A549 (cell line): Measurements from ENCODE around the gene HOXA4.

Source experiments
- CTCF ChIP-seq: fragments of >200 bp; sonication (Bioruptor Twin); formaldehyde crosslinking; IDR thresholded peaks from 3 replicates; pipeline ENCODE4 v1.5.1; 2016
- EHMT2 ChIP-seq: fragments of 200-600 bp; sonication (generic); IDR thresholded peaks from 2 replicates; pipeline ENCODE4 v1.6.1; 2016; ENCODE audit warnings: antibody characterized with exemption, low read depth, mild to moderate bottlenecking, moderate library complexity
- HDAC2 ChIP-seq: fragments of 200-600 bp; sonication (generic); IDR thresholded peaks from 2 replicates; pipeline ENCODE4 v1.6.1; 2016
- HEYL ChIP-seq: fragments of 250-450 bp; sonication (Bioruptor Pico); IDR thresholded peaks from 2 replicates; pipeline ENCODE4 v1.8.0; 2021; ENCODE audit warnings: mild to moderate bottlenecking, moderate library complexity
- MAFK ChIP-seq: fragments of 450-650 bp; IDR thresholded peaks from 2 replicates; pipeline ENCODE4 v1.6.1; 2014; ENCODE audit not compliant: partially characterized antibody
- MYC ChIP-seq: IDR thresholded peaks from 2 replicates; pipeline ENCODE4 v1.6.1; 2012; ENCODE audit warnings: mild to moderate bottlenecking, inconsistent platforms, low read length, improper control_type of control experiment, borderline replicate concordance
- NR3C1 ChIP-seq: fragments of >200 bp; sonication (Bioruptor Twin); formaldehyde crosslinking; IDR thresholded peaks from 3 replicates; pipeline ENCODE4 v1.6.1; 2017
- PHF8 ChIP-seq: fragments of 200-600 bp; sonication (generic); IDR thresholded peaks from 2 replicates; pipeline ENCODE4 v1.6.1; 2016; ENCODE audit warnings: low read depth, mild to moderate bottlenecking, antibody characterized with exemption, moderate library complexity, borderline replicate concordance
- POLR2A ChIP-seq: IDR thresholded peaks from 2 replicates; pipeline ENCODE4 v1.6.1; 2012; ENCODE audit warnings: mild to moderate bottlenecking, low read length
- POLR2AphosphoS2 ChIP-seq: conservative IDR thresholded peaks from 2 replicates; pipeline ENCODE4 v1.6.1; 2012; ENCODE audit warnings: low read length, improper control_type of control experiment, inconsistent platforms
- RCOR1 ChIP-seq: fragments of 150-350 bp; IDR thresholded peaks from 2 replicates; pipeline ENCODE4 v1.6.1; 2014; ENCODE audit warnings: antibody characterized with exemption, low read length, low read depth
- RFX5 ChIP-seq: fragments of 450-650 bp; IDR thresholded peaks from 2 replicates; pipeline ENCODE4 v1.7.1; 2014; ENCODE audit warnings: antibody characterized with exemption, mild to moderate bottlenecking, moderate library complexity
- TF ChIP-seq, protein P1 (sequence below): IDR thresholded peaks from 2 replicates; pipeline ENCODE4 v1.6.1; 2012
- TF ChIP-seq, protein P2 (sequence below): fragments of 200-600 bp; sonication (generic); IDR thresholded peaks from 2 replicates; pipeline ENCODE4 v1.6.1; 2016; ENCODE audit warnings: antibody characterized with exemption, mild to moderate bottlenecking, moderate library complexity

DNA sequence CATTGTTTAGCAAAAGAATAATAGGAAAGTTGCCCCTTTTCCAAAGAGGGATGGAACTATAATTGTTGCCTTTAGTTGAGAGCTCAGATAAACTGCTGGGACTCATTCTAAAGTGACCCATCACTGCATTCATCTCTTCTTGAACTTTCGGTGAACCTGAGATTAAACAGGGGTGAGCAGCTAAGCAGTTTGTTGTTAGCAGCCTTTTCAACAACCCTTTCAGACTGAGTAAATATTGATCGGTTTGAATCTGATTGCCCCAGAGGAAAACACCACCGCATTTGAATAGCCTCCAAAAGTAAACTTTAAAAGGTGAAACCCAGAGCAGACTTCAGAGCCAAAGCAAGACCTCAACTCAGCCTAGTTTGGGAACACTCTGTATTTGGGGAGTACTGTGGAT is 39.5 kb downstream of the HOXA4 start:
- no peak for TF ChIP-seq CTCF
- no peak for TF ChIP-seq HEYL (CRISPR knock-in tag)
- TF ChIP-seq RFX5 = no peak
- TF ChIP-seq HDAC2 = no peak
- no peak for TF ChIP-seq EHMT2
- no peak for TF ChIP-seq MAFK
- TF ChIP-seq, protein P1, sequence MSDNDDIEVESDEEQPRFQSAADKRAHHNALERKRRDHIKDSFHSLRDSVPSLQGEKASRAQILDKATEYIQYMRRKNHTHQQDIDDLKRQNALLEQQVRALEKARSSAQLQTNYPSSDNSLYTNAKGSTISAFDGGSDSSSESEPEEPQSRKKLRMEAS = no peak
- TF ChIP-seq MYC = no peak
- no peak for TF ChIP-seq PHF8
- TF ChIP-seq RCOR1 = no peak
- TF ChIP-seq, protein P2, sequence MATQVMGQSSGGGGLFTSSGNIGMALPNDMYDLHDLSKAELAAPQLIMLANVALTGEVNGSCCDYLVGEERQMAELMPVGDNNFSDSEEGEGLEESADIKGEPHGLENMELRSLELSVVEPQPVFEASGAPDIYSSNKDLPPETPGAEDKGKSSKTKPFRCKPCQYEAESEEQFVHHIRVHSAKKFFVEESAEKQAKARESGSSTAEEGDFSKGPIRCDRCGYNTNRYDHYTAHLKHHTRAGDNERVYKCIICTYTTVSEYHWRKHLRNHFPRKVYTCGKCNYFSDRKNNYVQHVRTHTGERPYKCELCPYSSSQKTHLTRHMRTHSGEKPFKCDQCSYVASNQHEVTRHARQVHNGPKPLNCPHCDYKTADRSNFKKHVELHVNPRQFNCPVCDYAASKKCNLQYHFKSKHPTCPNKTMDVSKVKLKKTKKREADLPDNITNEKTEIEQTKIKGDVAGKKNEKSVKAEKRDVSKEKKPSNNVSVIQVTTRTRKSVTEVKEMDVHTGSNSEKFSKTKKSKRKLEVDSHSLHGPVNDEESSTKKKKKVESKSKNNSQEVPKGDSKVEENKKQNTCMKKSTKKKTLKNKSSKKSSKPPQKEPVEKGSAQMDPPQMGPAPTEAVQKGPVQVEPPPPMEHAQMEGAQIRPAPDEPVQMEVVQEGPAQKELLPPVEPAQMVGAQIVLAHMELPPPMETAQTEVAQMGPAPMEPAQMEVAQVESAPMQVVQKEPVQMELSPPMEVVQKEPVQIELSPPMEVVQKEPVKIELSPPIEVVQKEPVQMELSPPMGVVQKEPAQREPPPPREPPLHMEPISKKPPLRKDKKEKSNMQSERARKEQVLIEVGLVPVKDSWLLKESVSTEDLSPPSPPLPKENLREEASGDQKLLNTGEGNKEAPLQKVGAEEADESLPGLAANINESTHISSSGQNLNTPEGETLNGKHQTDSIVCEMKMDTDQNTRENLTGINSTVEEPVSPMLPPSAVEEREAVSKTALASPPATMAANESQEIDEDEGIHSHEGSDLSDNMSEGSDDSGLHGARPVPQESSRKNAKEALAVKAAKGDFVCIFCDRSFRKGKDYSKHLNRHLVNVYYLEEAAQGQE = no peak
- TF ChIP-seq POLR2A = no peak
- no peak for TF ChIP-seq NR3C1
- no peak for TF ChIP-seq POLR2AphosphoS2
